GM12875 (cell line): Measurements from ENCODE around the gene B4GAT1.
A peak's percentile ranks its signal among the peaks of the same experiment; 100 is the strongest.

Experiments
- H3K4me3 ChIP-seq: one replicate; pipeline ENCODE4 v1.5.1; 2011; ENCODE audit warnings: low read depth, low read length, control low read depth
- TF ChIP-seq, protein P1 (sequence below): IDR thresholded peaks from 2 replicates; pipeline ENCODE4 v1.5.1; 2011; ENCODE audit warnings: low read depth, mild to moderate bottlenecking, control low read depth, inconsistent platforms, low read length, moderate library complexity, borderline replicate concordance; ENCODE audit not compliant: insufficient read depth

B4GAT1 gene

DNA sequence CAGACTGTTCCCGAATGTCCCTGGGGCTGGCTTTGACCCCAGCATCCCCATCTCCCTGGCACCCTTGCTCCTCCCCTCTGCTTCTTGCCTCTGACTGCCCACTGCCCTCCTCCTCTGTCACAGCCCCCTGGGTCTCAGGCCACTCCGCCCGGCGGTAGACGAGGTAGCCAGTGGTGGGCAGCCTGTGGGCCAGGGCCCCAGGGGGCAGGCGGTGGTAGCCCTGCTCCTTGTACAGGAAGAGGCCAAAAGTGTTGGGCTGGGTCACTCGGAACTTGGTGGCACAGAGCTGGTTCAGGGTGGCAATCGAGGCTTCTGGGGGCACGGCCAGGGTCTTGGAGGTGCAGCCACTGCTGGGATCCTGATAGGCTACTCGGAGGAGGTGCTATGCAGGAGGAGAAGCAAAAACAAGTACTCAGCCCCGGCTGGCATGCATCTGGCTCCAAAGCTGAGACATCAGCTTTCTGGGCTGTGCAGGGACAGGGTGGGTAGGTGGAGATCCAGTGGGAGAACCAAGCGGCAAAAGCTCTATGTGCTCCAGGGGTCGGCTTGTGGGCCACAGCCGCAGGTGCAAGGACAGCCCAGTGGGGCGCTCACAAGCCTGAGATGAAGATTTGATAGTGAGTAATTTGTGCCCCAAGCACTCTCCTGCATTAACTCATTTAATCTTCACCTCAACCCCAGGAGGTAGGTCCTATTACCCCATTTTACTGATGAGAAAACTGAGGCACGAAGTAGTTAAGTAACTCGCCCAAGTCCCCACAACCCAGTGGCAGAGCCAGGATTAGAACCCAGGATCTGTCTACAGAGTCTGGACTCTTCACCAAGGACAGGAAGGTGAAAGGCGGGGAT, 14.8 kb downstream of the B4GAT1 start:
- no peak overlapping the region for H3K4me3 ChIP-seq
- TF ChIP-seq, protein P1, sequence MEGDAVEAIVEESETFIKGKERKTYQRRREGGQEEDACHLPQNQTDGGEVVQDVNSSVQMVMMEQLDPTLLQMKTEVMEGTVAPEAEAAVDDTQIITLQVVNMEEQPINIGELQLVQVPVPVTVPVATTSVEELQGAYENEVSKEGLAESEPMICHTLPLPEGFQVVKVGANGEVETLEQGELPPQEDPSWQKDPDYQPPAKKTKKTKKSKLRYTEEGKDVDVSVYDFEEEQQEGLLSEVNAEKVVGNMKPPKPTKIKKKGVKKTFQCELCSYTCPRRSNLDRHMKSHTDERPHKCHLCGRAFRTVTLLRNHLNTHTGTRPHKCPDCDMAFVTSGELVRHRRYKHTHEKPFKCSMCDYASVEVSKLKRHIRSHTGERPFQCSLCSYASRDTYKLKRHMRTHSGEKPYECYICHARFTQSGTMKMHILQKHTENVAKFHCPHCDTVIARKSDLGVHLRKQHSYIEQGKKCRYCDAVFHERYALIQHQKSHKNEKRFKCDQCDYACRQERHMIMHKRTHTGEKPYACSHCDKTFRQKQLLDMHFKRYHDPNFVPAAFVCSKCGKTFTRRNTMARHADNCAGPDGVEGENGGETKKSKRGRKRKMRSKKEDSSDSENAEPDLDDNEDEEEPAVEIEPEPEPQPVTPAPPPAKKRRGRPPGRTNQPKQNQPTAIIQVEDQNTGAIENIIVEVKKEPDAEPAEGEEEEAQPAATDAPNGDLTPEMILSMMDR, result no peak

DNA sequence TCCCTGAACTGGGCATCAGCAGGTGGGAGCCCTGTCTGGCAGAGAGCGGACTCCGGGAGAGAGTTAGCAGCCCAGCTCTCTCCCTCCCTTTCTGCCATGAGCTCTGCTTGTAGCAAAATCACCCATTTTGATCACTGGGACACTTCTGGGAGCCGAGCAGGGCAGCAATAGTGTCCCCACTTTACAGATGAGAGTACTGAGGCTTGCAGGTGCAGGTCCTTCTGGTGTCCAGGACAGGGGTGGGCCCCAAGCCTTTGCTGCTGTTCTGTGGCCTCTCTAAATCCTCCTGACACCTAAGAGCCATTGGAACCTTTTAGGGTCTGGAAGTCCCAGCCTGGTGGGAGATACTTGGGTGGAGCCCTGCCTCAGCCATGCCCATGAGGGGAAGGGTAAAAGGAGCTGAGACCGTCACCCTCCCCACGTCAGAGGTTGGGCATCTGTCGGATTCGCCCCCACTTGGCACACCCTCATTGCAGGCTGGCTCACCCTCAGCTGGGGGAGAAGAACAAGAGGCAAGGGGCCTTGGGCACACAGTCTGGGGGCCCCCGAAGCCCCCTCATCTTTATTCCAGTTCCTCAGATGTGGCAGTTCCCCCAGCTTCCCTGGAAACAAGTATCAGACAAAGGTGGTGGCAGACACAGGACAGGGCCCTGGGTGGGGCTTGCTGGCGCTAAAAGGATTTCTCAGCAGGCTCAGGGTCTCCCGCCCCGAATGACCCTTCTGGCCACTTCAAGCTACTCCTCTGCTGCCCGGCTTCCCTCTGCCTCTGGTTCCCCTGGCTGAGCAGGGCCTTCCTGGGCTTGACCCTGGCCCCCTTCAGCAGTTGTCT, 15.7 kb downstream of the B4GAT1 start:
- TF ChIP-seq, protein P1, result no peak
- H3K4me3 ChIP-seq, result no peak overlapping the region

DNA sequence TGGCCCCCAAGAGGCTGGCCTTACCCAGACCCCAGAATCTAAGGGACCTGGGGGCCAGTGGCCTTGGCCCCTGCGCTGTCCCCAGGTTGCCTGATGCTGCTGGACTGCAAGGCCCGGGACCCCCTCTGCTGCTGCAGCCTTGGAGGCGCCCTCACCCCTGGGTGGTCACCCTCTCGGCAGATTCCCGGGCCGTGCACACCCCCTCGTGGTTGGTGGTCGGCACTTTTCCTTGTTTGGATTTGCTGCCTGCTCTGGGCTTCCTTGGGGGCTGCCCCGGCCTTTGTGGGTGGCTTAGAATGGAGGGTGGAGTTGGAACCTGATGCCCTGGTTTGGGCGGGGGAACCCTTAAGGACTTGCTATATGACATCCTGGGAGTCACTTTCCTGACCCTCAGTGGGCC, 16.5 kb downstream of the B4GAT1 start:
- H3K4me3 ChIP-seq, result no peak overlapping the region
- TF ChIP-seq, protein P1, result no peak

DNA sequence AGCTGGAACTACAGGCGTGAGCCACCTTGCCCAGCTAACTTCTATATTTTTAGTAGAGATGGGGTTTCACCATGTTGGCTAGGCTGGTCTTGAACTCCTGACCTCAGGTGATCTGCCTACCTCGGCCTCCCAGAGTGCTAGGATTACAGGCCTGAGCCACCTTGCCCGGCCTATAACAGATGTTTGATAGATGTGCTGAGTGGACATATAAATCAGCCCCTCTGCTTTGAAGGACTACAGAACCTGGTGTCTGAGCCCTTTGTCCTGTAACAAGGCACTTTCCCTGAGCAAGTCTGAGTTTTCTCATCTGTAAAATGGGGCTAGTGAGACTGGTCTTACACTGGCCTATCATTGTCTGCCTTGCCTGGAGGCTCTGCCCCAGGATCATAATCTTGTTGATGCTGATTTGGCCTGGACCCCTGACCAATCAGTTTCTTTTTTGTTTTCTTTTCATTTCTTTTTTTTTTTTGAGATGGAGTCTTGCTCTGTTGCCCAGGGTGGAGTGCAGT, 18.2 kb downstream of the B4GAT1 start:
- TF ChIP-seq, protein P1, result no peak
- no peak overlapping the region for H3K4me3 ChIP-seq

DNA sequence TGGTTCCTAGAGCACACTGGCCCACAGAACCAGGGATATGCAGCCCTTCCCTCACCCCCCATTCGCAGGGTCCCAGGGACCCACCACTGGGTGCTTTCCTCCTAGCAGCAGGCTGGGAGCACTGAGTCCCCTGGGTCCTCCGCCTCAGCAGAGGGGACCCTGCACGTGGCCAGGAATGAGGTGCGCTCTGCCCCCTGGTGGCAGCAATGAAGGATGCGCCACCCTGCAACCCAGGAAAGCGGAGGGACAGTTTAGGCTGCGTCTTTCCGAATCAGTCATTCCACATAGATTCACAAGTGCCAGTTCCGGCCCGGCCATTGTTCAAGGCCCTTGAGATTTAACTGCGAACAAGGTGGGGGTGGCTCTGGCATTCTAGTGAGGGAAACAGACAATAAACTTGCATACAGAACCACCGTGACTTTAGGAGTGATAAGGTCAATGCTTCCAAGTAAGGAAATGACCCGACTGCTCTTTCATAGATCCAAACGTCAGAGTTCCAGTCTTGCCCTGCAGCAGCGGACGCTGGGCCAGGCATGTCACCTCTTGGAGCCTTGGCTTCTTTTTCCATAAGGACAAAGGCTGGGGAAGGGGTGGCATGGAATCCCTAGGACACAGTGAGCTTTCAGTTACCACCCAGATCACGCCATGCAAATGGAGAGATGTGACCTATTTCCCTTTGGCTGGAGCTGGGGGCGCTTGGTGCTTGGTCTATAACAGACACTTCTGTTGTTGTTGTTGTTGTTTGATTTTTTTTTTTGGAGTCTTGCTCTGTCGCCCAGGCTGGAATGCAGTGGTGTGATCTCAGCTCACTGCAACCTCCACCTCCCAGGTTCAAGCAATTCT, 18.9 kb downstream of the B4GAT1 start:
- no peak overlapping the region for H3K4me3 ChIP-seq
- TF ChIP-seq, protein P1, result peak; percentile 91

DNA sequence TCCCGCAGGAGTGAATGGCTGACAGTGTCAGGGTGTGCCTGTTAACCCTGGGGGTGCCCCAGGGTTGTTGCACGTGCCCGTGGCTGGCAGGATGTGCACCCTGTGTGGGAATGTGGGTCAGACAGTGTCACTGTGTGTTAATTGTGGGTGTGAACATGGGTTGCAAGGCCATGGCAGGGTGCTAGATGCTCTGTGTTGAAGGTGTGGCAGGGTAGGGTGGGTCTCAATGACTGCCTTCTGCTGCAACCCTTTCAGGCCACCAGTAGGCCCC, 19.5 kb downstream of the B4GAT1 start:
- no peak overlapping the region for H3K4me3 ChIP-seq
- TF ChIP-seq, protein P1, result no peak
